DMS114 treated with DMSO at 0.1 percent for 48 hours (cell line): Measurements from ENCODE around the gene TCERG1.

Experiments
- DNase-seq: peaks from one replicate; lab custom pipeline; 2025; ENCODE audit not compliant: unreplicated experiment; lab: John Stamatoyannopoulos, UW

TCERG1 gene

DNA sequence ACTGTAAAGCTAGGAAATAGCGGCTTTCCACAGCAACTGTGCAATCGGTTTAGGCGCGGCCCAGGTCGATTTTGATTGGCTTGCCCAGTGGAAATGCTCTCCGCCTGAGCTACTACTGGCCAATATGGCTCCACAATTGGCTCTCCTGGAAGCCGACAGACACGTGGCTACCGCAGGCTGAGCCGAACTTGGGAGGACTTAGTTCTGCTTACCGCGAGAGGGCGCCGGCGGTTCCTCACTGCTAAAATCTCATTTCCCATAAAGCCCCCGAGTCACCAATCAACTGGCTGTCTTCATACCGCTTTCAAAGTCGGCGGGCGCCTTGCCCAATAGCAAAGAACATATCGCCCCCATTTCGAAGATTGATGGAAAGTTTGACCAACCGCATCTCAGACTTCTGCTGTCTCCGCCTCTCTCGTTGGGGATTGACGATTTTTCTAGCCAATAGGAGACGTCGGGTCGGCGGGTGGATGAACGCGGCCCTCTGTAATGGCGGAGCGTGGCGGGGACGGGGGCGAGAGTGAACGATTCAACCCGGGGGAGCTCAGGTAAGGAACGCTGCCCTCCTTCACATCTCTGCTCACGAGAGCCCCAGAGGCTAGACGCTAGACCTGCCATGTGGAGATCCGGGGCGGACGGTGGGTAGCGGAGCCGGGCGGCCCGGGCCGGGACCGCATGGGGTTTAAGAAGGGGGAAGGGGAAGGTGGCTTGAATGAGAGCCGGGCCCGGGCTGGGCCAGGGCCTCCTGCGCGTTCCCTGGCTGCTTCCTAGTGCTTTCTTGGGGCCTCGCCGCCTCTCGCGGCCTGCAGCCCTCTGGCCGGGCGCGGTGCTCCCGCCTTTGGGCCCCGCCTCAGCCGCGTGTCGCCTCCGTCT, at the start of gene TCERG1:
Gene TCERG1 (plus strand): TSS at position 473 of the 873 bp plus-strand sequence. CDS start 17 bp downstream, at position 490.
- peak; percentile 99 for DNase-seq

DNA sequence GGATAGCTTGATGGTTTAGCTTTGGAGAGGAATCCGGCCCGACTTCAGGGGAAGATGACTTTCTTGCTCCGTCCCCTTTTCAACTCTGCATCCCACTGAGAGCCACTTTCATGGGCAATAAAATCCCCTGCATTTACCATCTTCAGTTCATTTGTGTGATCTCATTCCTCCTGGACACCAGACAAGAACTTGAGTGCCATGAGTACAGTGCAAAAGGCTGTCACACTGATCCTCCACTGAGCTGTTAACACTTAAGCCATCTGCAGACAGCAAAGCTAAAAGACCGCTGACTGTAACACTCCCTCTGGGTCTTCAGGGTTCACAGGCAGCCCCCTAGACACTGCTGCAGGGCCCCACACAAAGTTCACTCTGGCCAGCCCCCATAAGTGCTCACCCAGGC, 48.3 kb upstream of the TCERG1 start:
- DNase-seq, result no peak

DNA sequence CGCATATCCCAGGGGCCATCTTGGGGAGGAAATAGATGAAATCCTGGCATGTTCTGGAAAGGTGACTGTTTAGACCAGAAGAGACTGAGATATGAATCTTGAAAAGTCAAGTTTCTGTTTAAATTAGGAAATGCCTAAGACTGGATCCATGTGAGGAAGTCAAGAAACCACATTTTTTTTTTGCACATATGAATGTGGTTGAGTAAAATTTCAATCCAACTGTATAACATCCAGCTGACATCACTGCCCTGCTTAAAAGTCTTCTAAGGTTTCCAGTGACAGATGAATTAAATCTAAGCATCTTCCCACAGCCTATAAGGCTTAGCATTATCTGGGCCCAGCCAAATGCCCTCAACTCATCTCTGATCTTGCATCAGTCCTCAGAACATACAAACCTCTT, 47.7 kb upstream of the TCERG1 start:
- no peak for DNase-seq

DNA sequence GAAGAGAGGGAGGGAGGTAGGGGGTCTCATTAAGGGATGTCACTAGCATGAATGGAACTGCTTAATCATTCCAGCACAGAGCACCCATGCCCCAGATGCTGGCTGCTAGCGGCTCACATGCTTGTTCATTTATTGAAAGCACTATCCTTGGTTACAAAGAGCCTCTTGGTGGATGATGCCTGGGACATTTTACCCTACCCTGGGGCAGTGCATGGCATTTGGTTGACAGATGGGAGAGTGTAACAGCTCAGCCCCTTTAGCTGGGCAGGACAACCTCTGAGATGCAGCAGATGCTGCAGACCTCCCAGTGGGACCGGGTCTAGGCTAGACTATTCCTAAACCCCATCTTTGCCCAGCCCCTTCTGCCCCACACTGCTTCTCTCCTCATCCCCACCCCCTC, 46.9 kb upstream of the TCERG1 start:
- DNase-seq, result no peak

DNA sequence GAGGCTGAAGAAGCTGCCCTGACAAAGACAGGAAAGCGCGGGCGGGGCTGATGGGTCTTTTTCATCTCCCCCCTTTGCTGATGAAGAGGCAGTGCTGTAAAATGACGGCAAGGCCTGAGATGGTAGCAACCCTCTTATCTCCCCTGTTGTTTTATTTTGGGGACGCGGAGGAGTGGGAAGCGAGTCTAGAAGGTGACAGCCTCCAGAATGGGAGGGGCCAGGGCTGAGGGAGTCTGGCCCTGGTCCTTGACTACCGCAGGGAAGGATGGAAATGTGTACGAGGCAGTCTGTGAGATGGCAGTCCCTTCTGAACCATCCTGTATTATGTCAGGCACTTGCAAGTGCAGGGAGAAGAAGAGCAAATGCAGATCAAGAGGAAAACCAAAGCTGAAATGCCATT, 46.1 kb upstream of the TCERG1 start:
- DNase-seq, result no peak

DNA sequence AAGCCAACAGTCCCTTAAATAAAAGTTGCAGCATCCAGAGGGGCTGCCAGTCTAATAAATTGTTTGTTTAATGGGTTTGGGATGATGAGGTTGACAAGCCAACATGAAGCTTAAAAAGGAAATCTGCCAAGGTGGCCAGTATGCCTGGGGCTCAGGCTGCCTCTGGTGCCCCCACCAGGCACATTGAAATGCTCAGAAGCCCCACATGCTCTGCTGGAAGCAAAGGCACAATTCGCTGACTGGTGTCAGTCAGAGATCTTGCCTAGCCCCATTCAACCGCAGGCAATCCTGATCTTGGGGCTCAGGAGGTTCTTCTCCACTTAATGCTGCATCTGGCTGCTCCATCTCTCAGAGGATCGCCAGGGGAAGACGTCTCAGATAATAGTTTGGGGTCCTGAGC, 44.2 kb upstream of the TCERG1 start:
- no peak for DNase-seq

DNA sequence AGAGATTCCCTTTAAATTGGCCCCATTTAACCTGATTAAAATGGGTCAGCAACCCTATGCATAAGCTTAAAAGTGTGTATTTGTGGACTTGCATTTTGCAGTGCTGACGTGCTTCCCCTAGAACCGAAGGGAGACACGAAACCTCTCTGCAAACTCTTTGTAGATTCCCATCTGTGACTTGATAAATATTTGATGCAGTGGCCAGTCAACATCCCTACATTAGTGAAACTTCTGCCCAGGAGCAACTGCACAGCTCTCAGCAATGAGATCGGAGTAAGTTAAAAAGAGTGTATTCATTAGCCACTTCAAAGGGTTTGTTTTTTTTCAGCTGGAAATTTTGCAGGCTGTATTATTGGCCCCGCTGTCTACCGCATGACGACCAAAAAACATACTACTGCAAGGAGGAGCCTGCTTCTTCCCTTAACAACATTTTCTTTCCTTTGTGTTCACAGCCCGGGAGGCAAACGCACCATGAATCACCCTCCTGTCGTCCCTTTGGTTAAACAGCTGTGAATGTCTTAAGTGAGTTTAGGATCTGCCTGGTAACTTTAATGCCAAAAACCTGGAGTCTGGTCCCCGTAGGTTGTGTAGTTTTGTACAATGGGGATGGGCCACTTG, 38.0 kb upstream of the TCERG1 start:
- DNase-seq, result no peak

DNA sequence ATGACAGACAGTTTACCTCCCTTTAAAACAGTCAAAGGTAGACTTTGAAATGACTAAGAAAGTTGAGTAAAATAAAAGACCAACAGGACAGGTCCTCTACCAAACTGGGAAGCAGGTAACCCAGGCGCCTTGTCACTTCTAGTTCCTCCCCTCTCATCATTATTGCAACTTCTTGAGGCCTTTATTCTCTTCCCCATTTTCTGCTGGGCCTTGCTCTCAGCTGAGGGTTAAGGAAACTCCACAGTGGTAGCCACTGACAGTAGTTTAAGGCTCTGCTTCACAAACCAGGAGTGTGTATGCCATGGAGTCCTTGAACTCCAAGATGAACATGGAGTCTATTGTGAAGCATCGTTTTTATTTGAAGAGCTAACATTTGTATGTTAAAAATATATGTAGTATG, 36.9 kb upstream of the TCERG1 start:
- DNase-seq, result no peak

DNA sequence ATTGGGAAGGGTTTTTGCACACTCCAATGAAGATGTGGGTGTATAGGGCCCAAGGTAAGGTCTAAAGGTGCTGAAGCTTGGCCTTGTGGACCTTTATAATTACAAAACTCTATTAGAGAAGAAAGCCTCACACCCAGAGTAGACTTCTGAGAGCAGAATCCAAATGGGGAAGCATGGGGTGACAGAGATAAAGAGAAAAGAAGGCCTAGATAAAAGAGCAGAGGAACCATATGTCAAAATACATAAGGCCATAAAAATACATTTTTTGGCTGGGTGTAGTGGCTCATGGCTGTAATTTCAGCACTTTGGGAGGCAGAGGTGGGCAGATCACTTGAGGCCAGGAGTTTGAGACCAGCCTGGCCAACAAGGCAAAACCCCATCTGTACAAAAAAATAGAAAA, 27.4 kb upstream of the TCERG1 start:
- no peak for DNase-seq

DNA sequence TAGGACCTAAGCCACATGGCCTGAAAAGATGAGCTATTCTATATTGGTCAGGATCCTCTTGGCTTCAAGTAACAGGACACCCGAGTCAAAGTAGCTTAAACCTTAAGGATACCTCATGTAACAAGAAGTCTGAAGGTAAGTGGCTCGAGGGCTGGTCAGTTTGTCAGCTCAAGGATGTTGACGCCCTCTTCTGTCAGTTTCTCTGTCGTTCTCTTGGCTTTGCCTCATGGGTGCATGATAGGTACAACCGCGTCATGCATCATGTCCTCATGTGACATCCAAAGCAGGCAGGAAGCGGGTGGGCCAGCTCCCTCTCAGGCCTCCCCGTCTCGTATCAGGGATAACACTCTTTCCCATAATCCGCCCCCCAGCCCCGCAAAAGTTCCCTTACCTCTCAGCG, 22.1 kb upstream of the TCERG1 start:
- DNase-seq, result no peak

DNA sequence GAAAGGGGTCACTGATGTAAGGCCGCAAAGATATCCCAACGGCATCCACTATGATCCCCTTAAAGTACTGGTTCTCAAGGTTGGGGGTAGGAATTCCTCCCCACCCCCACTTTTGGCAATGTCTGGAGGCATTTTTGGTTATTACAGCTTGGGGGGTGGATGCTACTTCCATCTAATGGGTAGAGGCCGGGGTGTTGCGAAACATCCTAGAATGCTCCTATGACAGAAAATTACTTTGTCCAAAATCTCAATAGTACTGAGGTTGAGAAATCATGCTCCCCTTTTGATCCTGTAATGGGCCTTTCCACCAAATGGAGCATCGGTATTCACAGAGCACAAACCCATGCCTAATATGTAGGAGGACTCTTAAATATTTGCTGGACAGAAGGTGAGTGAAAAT, 20.8 kb upstream of the TCERG1 start:
- DNase-seq, result no peak

DNA sequence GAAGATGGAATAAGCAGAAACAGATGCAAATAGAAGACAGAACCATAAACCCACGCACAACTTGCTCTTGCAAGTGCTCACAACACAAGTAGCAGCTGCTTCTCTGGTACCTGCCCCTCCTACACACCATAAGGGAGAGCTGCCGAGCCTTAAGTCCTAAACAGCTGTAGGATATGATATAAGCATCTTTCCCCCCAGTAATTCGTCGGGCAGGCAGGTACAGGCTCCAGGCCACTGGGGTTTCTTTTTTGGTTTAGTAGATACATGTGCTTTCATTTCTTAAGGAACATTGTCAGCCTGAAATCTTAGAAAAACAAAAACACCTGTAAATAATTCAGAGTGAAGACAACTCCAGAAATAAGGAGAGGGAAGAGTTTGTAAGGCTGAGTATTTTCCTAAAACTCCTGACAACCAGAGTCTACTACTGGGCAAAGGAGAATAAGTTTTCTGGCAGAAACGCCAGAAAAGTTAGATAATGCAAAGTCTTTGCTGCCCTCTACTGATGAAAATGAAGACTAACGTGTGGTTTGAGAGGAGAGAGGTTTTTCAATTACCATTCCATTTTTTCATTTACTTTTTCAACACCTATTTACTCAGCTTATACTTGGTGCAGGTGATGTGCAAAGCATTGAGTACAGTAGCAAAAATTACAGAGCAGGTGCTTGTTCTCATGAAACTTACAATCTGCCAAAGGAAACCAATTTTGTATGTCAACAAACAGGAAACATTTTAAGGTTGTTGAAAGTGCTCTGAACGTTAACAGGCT, 20.1 kb upstream of the TCERG1 start:
- DNase-seq, result peak; percentile 68

DNA sequence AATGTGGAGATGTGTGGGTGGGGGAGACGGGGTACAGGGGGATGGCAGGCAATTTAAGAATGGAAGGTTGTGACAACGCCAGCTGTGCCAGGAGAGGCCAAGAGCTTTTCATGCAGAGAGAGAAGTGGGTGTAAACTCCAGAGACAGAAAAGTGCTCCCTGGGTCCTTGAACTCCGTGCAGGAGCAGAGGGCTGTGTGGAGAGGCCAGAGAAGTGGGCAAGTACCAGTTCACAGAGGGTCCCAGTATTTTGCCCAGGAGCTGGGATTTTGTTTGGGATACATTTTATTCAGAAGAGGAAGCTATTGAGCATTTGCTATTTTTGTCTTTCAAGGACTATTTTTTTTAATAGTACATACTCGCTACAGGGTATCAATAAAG, 19.5 kb upstream of the TCERG1 start:
- no peak for DNase-seq

DNA sequence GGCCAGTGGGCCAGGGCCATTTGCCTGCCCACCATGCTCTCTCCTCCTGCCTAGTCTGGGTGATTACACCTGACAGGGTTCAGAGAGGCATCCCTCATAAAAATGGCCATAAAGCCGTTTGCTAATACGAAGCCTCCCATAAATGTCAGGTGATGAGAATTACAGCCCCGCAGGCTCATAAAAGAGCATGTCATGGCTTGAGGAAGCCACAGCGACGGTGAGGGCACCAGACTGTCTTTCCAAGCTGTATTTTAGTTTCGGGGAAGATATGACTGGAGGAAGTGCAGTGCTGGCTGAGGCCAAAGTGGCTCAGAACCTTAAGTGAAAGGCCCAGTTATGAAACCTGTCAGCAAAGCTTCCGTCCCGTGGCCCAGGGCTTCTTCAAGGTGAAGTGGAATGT, 18.5 kb upstream of the TCERG1 start:
- no peak for DNase-seq

DNA sequence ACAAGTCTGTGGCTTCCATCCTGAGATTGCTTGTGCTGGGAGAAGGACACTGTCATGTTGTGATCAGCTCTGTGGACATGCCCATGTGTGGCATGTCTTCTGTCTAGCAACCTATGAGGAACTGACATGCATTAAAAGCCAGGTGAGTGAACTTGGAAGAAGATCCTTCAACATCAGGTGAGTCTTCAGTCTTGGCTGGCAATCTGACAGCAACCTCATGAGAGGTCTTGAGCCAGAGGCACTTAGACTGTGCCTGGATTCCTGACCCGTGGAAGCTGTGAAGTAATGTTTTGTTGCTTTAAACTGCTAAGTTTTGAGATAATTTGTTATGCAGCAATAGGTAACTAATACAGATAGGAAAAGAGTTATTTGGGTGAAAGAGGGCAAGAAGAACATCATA, 6.8 kb upstream of the TCERG1 start:
- DNase-seq, result no peak

DNA sequence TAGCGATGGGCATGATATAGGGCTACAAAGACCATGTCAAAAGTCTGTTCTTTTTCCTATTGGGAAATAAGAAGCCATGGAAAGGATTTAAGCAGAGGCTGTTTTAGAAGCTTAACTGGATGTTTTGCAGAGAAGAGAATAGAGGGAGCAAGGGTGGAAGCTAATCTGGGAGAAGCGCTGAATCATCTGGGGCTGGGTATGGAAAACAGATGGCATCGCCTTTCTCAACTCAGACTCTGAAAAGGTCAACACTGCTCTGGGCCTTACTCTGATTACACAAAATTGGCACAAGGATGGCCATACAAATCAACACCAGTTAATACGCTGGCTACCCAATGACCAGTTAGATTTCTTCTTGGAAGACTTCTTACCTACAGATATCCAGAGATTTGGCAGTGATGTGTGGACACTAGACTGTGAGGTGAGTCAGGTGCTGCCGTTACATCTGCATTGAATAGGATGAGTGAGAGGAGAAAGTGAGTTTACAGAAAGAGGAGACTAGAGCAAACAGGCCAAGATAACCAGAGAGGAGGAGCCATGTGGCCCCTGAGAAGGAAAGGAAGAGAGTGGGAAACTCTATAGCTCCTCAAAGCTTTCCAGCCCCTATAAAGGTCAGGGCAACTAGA, 6.2 kb upstream of the TCERG1 start:
- no peak for DNase-seq

DNA sequence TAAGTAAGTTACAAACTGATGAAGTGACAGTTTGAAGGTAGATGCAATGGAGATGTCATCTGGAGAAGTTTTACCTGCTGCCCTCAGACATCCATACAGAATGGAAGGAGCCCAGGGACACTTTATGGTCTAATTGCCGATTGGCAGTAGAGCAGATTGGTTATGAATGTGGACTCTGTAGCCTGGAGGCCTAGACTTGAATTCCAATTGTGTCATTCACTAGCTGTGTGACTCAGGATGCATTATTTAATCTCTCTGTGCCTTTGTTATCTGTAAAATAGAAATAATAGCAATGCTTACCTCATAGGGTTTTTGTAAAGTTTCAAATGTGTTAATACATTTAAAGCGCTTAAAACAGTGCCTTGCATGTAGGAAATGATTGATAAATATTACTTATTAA, 5.2 kb upstream of the TCERG1 start:
- DNase-seq, result no peak

DNA sequence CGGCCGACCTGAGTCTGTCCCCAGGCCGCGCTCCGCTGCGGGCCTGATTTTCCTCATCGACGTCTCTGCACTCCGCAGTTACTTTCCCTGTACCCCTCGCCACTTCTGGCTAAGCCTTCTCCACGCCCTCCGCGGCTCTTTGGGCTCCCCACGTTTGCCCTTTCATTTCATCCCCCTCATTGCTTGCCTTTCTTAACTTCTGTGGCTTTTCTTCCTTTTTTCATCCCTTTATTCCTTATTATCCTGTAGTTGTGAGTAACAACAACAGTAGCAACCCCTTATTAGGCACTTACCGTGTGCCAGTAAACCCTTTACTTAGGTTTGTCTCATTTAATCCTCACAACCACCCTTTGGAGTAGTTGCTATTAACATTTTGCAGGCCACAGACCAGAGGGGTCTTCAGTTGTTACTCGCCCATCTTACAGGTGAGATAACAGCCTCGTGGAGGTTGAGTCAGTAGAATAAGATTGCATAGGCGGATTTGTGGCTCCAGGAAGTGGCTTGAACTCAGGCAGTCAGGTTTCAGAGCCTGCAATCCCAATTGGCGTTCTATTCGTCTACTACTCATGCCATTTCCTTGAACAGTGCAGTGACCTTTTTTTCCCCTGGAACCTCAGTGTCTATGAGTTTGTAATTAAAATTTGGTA, 724 bp downstream of the TCERG1 start:
- DNase-seq, result peak; percentile 20

DNA sequence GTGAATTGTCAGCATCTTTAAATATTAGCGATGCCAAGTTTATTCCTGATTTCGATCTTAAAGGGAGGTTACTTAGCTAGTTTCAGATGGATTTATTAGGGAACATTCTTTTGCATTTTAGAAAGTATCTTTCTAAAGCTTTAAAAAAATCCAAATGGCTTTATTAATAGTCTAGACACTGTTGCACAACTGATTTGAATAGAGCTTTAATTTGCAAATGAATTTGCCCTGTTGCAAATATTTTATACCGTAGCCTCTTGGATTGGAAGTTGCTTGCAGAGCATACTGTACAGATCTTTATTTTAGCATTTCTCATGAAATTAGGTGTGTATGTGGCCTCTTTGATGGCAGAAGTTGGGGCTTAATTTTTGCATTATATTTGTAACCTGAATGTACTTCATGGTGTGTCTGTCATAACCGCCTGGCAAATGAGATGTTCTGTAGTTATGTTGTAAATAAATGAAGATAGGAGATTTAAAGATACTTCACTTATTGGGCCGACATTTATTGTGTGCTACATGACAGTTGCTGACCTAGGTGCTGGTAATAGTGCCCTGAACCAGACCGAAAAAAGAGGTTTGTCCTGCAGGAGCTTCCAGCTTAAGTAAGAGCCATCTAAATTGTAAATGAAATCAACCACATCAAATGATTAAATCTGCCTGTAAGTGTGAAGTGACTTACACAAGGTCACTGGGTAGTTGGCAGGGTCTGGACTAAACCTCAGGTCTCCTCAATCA, 1.8 kb downstream of the TCERG1 start:
- no peak for DNase-seq

DNA sequence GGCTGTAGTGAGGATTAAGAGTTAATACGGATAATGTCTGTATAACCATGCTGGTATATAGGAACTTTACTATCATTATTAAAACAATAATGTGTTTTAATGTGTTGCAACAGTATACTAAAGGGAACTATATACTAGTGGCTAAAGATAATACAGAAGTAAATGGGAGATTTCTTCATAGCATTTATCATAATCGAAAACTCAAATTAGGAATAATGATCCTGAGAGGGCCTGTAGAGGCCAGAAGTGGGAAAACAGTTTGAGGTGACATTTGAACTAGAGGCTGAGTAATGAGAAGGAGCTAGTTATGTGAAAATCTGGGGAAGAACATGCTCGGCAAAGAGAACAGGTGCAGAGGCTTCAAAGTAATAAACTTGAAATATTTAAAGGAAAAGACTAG, 2.9 kb downstream of the TCERG1 start:
- no peak for DNase-seq
